T-helper 17 cell (primary cell): ENCODE results near the gene NCLN. TPM values are rescaled to one million over a fixed set of nuclear protein-coding genes. Genes with fewer than 3 reads are reported as not detected.

Source experiments
- ATAC-seq: fragments of 150-1000 bp; cut with Tn5 transposase; 2 replicates; pipeline ENCODE4 v1.10.0; 2021; ENCODE audit warnings: mild to moderate bottlenecking, moderate library complexity
- DNase-seq, 3 donors: peaks; one replicate each; pipeline versions ENCODE4 v3.0.0 to v3.0.0-alpha.2; 2020 to 2021
- H3K9me3 ChIP-seq: one replicate; pipeline ENCODE4 v1.7.0; 2013; ENCODE audit warnings: low read length, mild to moderate bottlenecking; ENCODE audit not compliant: control insufficient read depth, poor library complexity, severe bottlenecking
- H3K27ac Mint-ChIP-seq: one replicate; pipeline ENCODE4 v1.8.0; 2022; ENCODE audit warnings: mild to moderate bottlenecking, moderate library complexity, mixed read lengths
- H3K27me3 Mint-ChIP-seq: one replicate; pipeline ENCODE4 v1.8.0; 2022; ENCODE audit warnings: mixed read lengths
- H3K36me3 Mint-ChIP-seq: one replicate; pipeline ENCODE4 v1.8.0; 2022; ENCODE audit warnings: low read depth, mixed read lengths
- H3K4me1 Mint-ChIP-seq: one replicate; pipeline ENCODE4 v1.8.0; 2022; ENCODE audit warnings: mild to moderate bottlenecking, mixed read lengths
- H3K4me3 Mint-ChIP-seq: one replicate; pipeline ENCODE4 v1.8.0; 2022; ENCODE audit warnings: mild to moderate bottlenecking, moderate library complexity, mixed read lengths
- total RNA-seq, 4 donors: library from RNA in 2 of 4; stranded (reverse) in 2 of 4; gene quantifications; one replicate each; pipeline ENCODE4 v1.2.3 and lab custom pipeline; 2022 to 2026

The NCLN gene
- total RNA-seq, 2 donors from 2014 or later, result 47.8 to 50.6 TPM

DNA sequence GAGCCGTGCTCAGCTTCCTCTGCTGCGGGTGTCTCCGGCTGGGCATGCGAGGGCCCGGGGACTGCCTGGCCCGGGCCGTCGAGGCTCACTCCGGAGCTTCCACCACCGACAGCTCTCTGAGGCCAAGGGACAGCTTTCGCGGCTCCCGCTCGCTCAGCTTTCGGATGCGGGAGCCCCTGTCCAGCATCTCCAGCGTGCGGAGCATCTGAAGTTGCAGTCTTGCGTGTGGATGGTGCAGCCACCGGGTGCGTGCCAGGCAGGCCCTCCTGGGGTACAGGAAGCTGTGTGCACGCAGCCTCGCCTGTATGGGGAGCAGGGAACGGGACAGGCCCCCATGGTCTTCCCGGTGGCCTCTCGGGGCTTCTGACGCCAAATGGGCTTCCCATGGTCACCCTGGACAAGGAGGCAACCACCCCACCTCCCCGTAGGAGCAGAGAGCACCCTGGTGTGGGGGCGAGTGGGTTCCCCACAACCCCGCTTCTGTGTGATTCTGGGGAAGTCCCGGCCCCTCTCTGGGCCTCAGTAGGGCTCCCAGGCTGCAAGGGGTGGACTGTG is 5.9 kb upstream of the NCLN start:
- peak; percentile 12 for ATAC-seq
- peak overlapping the region; percentile 98 for H3K27ac Mint-ChIP-seq
- H3K36me3 Mint-ChIP-seq, result peaks cover 11% of the 10 kb centered on the region
- peaks cover 35% of the 10 kb centered on the region for H3K4me1 Mint-ChIP-seq
- H3K27me3 Mint-ChIP-seq, result no peaks in the 10 kb centered on the region
- H3K4me3 Mint-ChIP-seq, result peak overlapping the region; percentile 98
- no peak for DNase-seq
- H3K9me3 ChIP-seq, result no peaks in the 10 kb centered on the region

- Mint-ChIP-seq H3K27me3 (no peaks in the 10 kb centered on the region), H3K4me3 (peak overlapping the region; percentile 94), H3K36me3 (peaks cover 11% of the 10 kb centered on the region), H3K4me1 (peaks cover 44% of the 10 kb centered on the region), H3K27ac (peak overlapping the region; percentile 88)
- no peak for ATAC-seq
- H3K9me3 ChIP-seq, result no peaks in the 10 kb centered on the region
- no peak for DNase-seq
These were observed 1.7 kb upstream of the NCLN start for GRCh38 chr19:3183721-3184641.

DNA sequence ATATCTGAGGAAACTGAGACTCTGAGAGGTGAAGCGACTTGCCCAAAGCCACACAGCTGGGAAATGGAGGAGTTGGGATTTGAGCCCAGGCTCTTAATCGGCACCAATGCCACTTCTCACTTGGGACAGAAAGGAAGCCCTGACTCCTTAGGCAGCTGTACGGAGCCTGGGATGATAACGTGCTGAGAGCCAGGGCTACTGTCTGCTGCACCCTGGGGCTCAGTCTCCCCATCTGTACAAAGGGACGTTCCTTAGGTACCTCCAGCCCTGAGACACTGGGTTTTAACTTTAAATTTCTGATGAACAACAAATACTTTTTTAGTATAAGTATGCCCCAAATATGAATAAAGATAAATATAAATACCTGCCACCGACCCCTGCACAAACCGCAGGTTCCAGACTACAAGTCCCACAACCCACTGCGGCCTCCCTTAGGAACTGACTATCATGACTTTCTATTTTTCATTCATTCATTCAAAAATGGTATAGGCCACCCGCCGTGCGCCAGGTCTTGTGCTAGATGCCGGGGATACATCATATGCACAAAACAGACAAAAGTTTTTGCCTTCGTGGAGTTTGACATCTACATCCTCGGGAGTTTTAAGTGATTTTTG is 776 bp upstream of the NCLN start:
- Mint-ChIP-seq H3K27me3 (no peaks in the 10 kb centered on the region), H3K4me3 (peak overlapping the region; percentile 94), H3K36me3 (peaks cover 6% of the 10 kb centered on the region), H3K4me1 (peaks cover 44% of the 10 kb centered on the region), H3K27ac (peak overlapping the region; percentile 88)
- H3K9me3 ChIP-seq, result no peaks in the 10 kb centered on the region
- ATAC-seq (peak; percentile 56), DNase-seq (peak; percentile 52 to 54 (median 52))

DNA sequence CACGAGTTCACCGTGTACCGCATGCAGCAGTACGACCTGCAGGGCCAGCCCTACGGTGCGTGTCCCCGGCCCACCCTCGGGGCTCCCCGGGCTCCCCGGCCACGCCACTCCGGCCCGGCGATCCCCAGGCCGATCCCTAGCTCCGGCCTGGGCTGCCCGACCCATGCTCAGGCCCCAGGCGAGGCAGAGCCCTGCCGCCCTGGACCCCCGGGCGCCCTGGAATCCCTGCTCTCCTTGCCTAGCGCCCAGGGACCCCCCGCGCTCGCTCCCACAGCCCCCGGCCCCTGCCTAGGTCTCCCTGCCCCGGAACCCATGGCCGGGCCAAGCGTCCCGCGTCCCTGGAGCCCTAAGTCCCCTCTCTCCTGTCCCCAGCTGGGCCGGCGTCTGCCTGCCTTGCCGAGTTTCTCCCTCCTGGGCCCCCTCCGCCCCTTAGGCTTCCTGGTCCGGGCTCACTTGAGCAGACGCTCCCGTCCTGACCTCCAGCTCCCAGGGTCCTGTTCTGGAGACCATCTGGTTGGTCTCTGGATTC is 494 bp downstream of the NCLN start:
- H3K4me3 Mint-ChIP-seq, result peak overlapping the region; percentile 94
- no peaks in the 10 kb centered on the region for H3K36me3 Mint-ChIP-seq
- peak overlapping the region; percentile 85 for H3K27ac Mint-ChIP-seq
- no peaks in the 10 kb centered on the region for H3K27me3 Mint-ChIP-seq
- H3K4me1 Mint-ChIP-seq, result peaks cover 48% of the 10 kb centered on the region
- no peak for ATAC-seq
- DNase-seq, result no peak
- H3K9me3 ChIP-seq, result no peaks in the 10 kb centered on the region

- no peak for DNase-seq
- Mint-ChIP-seq H3K4me1 (peaks cover 48% of the 10 kb centered on the region), H3K27me3 (no peaks in the 10 kb centered on the region), H3K4me3 (peak overlapping the region; percentile 94), H3K36me3 (no peaks in the 10 kb centered on the region), H3K27ac (peak overlapping the region; percentile 85)
- no peaks in the 10 kb centered on the region for H3K9me3 ChIP-seq
- no peak for ATAC-seq
These were observed 1.3 kb downstream of the NCLN start for GRCh38 chr19:3186891-3187661.

DNA sequence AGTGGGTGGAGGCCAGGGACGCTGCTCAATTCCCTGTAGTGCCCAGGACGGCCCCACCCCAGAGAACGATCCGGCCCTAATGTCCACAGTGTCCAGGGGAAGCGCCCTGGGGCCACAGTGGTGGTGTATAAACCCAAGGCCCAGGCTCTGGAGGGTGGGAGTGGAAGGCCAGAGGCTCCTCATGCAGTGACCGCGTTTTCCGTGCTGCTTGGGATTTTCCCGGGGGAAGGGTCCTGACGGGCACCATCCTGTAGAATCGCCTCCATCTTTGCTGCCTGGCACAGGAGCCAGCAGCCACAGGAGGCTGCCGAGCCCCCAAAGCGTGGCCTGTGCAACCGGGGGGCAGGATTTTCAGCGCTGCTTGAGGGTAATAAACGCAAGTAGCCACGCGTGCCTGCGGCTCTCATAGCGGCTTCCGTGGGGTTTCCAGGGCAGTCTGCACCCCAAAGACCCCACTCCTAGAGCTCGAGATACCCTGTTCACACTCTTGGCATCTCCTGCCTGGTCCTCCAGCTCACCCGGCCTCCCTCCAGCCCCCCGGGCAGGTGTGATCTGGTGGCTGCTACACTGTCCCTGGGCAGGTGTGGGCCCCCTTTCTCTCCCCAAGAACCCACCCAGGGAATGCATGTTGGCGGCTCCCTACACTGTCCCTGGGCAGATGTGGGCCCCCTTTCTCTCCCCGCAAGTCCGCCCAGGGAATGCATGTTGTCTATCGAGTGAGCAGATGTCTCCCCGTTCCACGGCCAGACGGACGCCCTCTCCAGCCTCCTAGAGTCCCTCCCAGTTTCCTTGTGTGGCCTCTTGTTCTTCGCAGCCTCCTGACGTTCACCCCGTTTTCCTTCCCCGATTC is 2.2 kb downstream of the NCLN start:
- Mint-ChIP-seq H3K36me3 (no peaks in the 10 kb centered on the region), H3K27ac (peak overlapping the region; percentile 83), H3K27me3 (no peaks in the 10 kb centered on the region), H3K4me3 (peak overlapping the region; percentile 94), H3K4me1 (peaks cover 45% of the 10 kb centered on the region)
- ATAC-seq, result no peak
- no peak for DNase-seq
- H3K9me3 ChIP-seq, result no peaks in the 10 kb centered on the region

DNA sequence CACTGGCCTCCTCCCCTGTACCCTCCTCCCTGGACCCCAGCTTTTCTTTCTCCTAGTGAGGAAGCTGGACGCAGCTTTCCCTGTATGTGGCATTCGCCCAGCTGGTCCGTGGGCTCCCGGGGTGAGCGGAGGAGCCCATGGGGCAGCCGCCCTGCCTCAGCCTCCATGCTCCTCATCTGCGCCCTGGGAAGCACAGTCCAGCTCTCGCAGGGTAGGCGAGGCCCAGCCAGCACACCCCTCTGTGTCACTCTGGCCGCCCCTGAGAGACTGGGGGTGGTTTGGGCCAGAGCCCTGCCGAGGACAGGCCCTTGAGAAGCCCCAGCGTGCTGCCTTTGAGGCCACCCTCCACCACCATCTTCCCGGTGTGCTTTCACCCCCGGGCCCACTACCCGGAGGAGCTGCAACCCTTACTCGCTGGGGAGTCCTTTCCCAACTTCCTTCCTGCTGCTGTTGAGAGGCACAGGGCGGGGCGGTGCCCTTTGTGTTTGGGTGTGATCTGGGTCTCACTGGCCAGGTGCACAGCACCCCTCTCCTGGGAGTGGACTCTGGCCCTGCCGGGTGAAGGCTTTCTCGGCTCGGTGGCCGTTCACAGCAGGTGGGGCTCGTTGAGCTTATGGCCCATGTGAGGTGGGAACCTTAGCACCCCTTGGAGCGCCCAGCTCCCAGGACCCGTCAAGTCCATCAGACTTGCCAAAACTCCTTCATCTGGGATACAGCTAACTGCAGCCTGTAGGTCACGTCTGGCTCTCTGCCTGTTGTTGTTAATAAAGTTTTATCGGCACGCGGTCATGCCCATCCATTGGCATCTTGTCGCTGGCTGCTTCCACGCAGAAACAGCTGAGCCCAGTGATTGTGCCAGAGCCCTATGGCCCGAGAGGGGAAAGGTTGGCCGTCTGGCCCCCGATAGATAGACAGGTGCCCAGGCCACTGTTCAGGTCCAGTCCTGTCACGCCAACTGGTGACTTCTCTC is 3.2 kb downstream of the NCLN start:
- Mint-ChIP-seq H3K4me1 (peaks cover 39% of the 10 kb centered on the region), H3K36me3 (no peaks in the 10 kb centered on the region), H3K4me3 (peak overlapping the region; percentile 94), H3K27ac (peak overlapping the region; percentile 83), H3K27me3 (no peaks in the 10 kb centered on the region)
- ATAC-seq (no peak), DNase-seq (no peak)
- H3K9me3 ChIP-seq, result no peaks in the 10 kb centered on the region

GRCh38 chr19:3189702-3190469 is 4.2 kb downstream of the NCLN start:
- H3K36me3 Mint-ChIP-seq, result no peaks in the 10 kb centered on the region
- no peak overlapping the region for H3K4me3 Mint-ChIP-seq
- DNase-seq (no peak), ATAC-seq (no peak)
- H3K27me3 Mint-ChIP-seq, result no peaks in the 10 kb centered on the region
- peaks cover 29% of the 10 kb centered on the region for H3K4me1 Mint-ChIP-seq
- H3K9me3 ChIP-seq, result no peaks in the 10 kb centered on the region
- H3K27ac Mint-ChIP-seq, result no peak overlapping the region

DNA sequence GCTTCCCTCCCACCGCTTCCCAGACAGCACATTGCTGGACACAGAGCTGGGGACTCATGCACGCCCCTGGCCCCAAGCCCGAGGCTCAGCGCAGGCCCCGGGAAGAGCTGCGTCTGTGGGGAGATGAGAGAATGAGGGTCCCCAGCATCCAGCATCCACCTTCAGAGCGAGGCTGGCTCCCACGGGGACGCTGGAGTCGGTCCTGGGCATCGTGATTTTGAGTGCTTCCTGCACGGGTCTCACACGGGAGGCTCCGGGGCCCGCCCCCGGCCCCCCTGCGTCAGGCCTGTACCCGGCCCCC is 4.7 kb downstream of the NCLN start:
- Mint-ChIP-seq H3K27ac (no peak overlapping the region), H3K27me3 (no peaks in the 10 kb centered on the region), H3K4me3 (no peak overlapping the region), H3K36me3 (no peaks in the 10 kb centered on the region), H3K4me1 (peaks cover 25% of the 10 kb centered on the region)
- H3K9me3 ChIP-seq, result no peaks in the 10 kb centered on the region
- no peak for ATAC-seq
- DNase-seq, result no peak

GRCh38 chr19:3190921-3191805 is 5.4 kb downstream of the NCLN start:
- peaks cover 24% of the 10 kb centered on the region for H3K4me1 Mint-ChIP-seq
- H3K36me3 Mint-ChIP-seq, result no peaks in the 10 kb centered on the region
- H3K27me3 Mint-ChIP-seq, result no peaks in the 10 kb centered on the region
- ATAC-seq (no peak), DNase-seq (no peak)
- no peak overlapping the region for H3K27ac Mint-ChIP-seq
- H3K4me3 Mint-ChIP-seq, result no peak overlapping the region
- no peaks in the 10 kb centered on the region for H3K9me3 ChIP-seq
